GM12801 (cell line): Measurements from ENCODE around the gene PRKACB.

Experiments used
- CTCF ChIP-seq: IDR thresholded peaks from one replicate; pipeline ENCODE4 v1.5.1; 2011; ENCODE audit warnings: control low read depth; ENCODE audit not compliant: insufficient read length; ENCODE audit errors: extremely low read depth

Gene PRKACB

GRCh38 chr1:84259376-84259775 lies 115.3 kb downstream of the PRKACB start:
- no peak for TF ChIP-seq CTCF

- TF ChIP-seq CTCF: no peak
These were observed 115.9 kb downstream of the PRKACB start for GRCh38 chr1:84259989-84260388.

GRCh38 chr1:84260852-84261518 lies 116.9 kb downstream of the PRKACB start:
- TF ChIP-seq CTCF: no peak

GRCh38 chr1:84264961-84265360 lies 120.9 kb downstream of the PRKACB start:
- TF ChIP-seq CTCF: no peak

GRCh38 chr1:84265867-84266266 lies 121.8 kb downstream of the PRKACB start:
- TF ChIP-seq CTCF: no peak

GRCh38 chr1:84266748-84267147 lies 122.7 kb downstream of the PRKACB start:
- no peak for TF ChIP-seq CTCF

- no peak for TF ChIP-seq CTCF
These were observed 123.4 kb downstream of the PRKACB start for GRCh38 chr1:84267476-84267875.
